Astrocyte of the spinal cord (primary cell): ENCODE results near the gene ACYP1.
A peak's percentile ranks its signal among the peaks of the same experiment; 100 is the strongest.

Experiments
- DNase-seq: peaks from one replicate; pipeline ENCODE4 v3.0.0; 2011; ENCODE audit warnings: low read depth, low spot score
- H3K4me3 ChIP-seq: 2 replicates; pipeline ENCODE4 v1.5.1; 2011; ENCODE audit warnings: low read depth, mild to moderate bottlenecking, low read length, moderate library complexity
- CTCF ChIP-seq: IDR thresholded peaks from 2 replicates; pipeline ENCODE4 v1.5.1; 2012; ENCODE audit warnings: low read depth, mild to moderate bottlenecking, low read length, inconsistent platforms
- in situ Hi-C: cut with HindIII; loops from 2 replicates; pipeline ENCODE4 v1.10.0; 2017; ENCODE audit warnings: low sequenced_read_pairs

The ACYP1 gene

GRCh38 chr14:75011356-75011994 lies 52.3 kb downstream of the ACYP1 start:
- in situ Hi-C loops: no loop called here
- no peak overlapping the region for H3K4me3 ChIP-seq
- TF ChIP-seq CTCF: no peak
- DNase-seq: peak; percentile 87

- in situ Hi-C loops: no loop called here
- DNase-seq: no peak
- TF ChIP-seq CTCF: no peak
- no peak overlapping the region for H3K4me3 ChIP-seq
Observed at GRCh38 chr14:75010472-75011093, 53.2 kb downstream of the ACYP1 start.

GRCh38 chr14:75009176-75009575 lies 54.6 kb downstream of the ACYP1 start:
- no peak for TF ChIP-seq CTCF
- in situ Hi-C loops: no loop called here
- H3K4me3 ChIP-seq: no peak overlapping the region
- DNase-seq: no peak

- no peak overlapping the region for H3K4me3 ChIP-seq
- no peak for TF ChIP-seq CTCF
- in situ Hi-C loops: no loop called here
- no peak for DNase-seq
Observed at GRCh38 chr14:75005357-75005756, 58.5 kb downstream of the ACYP1 start.

- TF ChIP-seq CTCF: no peak
- H3K4me3 ChIP-seq: peak overlapping the region; percentile 64
- in situ Hi-C loops: no loop called here
- DNase-seq: no peak
Observed at GRCh38 chr14:75003250-75004027, 60.4 kb downstream of the ACYP1 start.
